ENCODE results near the gene SPTLC3.

- TF ChIP-seq EZH2 (IDR thresholded peaks at IDR 0.05; ENCODE audit: low read depth, unreplicated experiment) (no peak), CREB1 (CRISPR knock-in tag; IDR thresholded peaks at IDR 0.05; ENCODE audit: low read depth) (no peak), POLR2AphosphoS5 (IDR thresholded peaks at IDR 0.05; ENCODE audit: low read depth) (no peak), CTCF (conservative IDR thresholded peaks at IDR 0.05; ENCODE audit: low read depth in 2 of 2) (no peak), EZH2phosphoT487 (IDR thresholded peaks at IDR 0.05; ENCODE audit: unreplicated experiment) (no peak), STAT1 (IDR thresholded peaks at IDR 0.05; ENCODE audit: unreplicated experiment) (no peak)
- TF ChIP-seq, protein P1, sequence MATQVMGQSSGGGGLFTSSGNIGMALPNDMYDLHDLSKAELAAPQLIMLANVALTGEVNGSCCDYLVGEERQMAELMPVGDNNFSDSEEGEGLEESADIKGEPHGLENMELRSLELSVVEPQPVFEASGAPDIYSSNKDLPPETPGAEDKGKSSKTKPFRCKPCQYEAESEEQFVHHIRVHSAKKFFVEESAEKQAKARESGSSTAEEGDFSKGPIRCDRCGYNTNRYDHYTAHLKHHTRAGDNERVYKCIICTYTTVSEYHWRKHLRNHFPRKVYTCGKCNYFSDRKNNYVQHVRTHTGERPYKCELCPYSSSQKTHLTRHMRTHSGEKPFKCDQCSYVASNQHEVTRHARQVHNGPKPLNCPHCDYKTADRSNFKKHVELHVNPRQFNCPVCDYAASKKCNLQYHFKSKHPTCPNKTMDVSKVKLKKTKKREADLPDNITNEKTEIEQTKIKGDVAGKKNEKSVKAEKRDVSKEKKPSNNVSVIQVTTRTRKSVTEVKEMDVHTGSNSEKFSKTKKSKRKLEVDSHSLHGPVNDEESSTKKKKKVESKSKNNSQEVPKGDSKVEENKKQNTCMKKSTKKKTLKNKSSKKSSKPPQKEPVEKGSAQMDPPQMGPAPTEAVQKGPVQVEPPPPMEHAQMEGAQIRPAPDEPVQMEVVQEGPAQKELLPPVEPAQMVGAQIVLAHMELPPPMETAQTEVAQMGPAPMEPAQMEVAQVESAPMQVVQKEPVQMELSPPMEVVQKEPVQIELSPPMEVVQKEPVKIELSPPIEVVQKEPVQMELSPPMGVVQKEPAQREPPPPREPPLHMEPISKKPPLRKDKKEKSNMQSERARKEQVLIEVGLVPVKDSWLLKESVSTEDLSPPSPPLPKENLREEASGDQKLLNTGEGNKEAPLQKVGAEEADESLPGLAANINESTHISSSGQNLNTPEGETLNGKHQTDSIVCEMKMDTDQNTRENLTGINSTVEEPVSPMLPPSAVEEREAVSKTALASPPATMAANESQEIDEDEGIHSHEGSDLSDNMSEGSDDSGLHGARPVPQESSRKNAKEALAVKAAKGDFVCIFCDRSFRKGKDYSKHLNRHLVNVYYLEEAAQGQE (IDR thresholded peaks at IDR 0.05; ENCODE audit: unreplicated experiment): no peak
These were observed 157.7 kb downstream of the SPTLC3 start for GRCh38 chr20:13166437-13166836.
